NCI-H1092 (cell line): Measurements from ENCODE around the gene PRDM1.

Experiments used
- DNase-seq: peaks from one replicate; lab custom pipeline; 2025; lab: John Stamatoyannopoulos, UW

Gene PRDM1

DNA sequence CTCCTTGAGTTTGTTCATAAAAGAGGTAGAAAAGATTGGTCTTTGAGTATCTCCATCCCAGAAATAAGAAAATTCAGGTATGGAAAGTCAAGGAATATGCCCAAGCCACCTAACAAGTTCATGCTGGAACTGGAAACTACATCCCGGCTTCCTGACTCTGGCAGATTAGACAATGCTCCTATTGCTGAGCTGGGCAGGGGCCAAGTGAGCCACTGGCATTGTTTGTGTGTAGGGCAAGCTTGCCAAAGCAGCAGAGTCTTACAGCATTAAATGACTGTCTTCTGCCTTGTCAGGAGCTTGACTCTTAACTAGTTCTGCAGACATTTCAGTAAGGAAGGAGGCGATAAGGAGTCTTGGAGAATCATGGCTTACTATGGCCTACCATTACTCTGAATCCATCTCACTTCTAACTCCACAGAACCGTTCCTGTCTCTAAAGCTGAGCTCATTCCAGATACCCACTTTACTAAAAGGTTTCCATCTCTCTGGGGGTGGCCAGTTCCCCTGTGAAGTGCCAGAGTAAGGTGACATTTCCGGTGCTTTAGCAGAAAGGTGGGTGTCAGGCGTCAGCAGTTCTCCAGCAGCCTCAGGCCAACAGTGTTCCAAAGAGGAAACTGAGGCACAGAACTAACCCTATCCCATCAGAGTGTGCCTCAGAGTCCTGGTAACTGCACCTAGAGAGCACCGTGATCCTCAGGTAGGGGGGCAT lies 30.1 kb downstream of the PRDM1 start:
- no peak for DNase-seq

DNA sequence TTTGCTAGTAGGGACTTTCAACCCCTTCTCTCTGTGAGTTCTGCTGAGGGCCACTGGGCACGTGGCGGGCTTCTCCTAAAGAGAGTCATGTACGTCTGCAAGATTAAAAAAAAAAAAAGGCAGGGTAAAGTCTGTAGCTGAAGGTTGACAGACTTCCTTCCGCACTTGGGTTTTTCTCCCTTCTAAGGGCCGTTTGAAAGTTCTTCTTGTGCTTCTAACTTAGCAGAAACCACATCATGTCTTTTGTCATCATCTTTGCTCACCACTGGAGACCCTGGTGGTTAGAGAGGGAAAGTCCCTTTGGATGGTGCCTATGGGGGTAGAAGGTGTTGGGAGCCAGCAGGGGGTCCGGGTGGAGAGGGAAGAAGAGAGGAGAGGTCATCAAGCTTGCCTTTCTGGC lies 31.4 kb downstream of the PRDM1 start:
- DNase-seq, result no peak

DNA sequence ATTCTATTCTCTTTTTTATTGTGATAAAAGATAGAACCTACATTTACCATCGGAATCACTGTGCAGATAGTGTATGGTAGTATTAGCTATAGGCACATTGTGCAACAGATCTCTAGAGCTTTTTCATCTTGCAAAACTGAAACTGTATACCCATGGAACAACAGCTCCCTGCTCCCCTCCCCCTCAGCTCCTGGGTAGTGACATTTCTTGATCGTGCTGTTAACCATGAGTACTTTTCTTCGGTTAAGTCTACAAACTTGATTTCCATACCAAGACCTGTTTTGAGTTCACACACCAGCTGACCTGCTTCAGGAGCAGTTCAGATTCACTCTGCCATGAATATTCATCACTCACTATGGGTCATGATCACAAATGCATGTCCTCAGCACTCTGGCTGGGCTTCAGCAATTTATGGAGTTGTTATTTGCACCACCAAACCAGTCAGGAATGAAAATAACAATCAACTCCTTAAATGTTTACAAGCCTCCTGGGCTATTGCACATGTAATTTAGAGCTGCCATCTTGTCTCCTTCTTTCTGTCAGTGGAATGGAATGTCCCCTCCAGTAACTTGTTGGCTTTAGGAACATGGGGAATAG lies 32.8 kb downstream of the PRDM1 start:
- no peak for DNase-seq

DNA sequence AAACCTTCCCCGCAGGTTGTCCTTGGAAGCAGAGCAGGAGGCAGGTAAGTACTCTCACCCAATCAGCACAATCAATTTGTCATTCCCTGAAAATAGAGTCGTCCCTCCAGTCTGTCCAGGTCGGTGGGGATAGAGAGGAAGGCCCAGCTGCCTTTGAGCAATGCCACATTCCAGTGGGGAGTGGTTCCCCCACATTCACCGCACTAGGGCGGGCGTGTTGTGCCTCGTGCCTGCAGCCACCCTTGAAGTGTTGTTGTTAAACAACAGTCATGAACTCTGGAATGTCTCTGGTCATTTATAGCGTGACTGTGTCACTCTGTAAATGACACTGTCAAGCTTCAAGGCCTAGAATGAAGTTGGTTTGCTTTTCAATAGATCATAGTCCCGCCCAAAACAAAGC lies 33.4 kb downstream of the PRDM1 start:
- DNase-seq, result no peak

DNA sequence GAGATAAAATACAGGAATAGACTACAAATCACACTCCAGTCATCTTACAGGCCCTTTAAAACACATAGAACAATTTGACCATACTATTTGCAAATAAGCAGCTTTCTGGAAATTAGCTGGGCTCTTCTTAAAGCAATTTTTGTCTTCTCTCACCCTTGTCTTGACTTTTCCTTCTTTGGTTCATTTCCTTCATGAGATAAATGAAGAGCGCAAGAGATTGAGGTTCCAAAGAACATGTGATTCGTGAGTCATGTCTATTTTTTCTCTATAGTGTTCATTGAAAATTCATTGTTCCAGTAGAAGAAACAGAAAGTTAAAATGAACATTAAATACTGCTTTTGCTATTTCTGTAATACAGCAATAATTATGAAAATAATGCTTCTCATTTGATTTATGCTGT lies 33.9 kb downstream of the PRDM1 start:
- DNase-seq, result no peak

DNA sequence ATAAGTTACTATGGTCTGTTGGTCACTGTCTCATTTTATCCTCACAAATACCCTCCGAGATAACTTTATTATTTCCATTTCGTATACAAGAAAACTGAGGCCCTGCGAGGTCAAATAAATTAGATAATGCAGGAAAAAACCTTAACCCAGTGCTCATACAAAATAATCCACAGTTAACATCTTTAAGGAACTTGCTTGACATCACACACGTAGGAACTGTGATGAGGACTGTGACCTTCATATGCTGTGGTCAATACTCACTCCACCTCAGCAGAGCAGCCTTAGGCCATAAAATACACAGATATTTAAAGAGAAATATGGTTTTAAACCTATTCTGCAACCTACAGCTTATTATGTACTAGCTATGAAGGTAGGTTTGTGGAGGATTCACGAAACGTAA lies 34.3 kb downstream of the PRDM1 start:
- no peak for DNase-seq

DNA sequence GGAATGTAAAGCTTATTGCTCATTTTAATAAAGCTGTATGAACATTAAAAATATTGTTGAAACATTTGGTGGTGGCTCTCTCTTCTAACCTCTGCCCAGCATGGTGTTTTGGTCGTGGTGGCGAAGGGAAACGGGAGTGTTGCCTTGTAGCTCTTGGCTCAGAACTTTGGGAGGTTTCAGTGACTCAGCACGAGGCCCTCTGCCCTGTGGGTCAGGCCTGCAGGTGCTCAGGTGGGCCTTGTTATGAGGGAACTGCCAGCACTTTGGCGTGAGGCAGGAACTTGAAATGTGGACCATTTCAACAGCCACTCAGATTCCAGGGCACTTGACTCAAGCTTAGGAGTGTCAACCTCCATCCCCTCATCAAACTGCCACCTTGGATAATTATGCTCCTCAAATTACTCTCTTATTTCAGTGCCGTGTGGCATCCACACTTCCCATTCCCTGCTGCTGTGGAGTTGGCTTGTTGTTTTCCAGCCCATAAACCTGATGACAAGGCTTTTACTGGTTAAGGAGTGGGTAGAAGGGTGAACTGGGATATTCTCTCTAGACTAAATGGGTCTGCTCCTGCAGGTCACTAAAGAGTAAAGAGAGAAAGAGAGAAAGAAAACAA lies 36.3 kb downstream of the PRDM1 start:
- no peak for DNase-seq

DNA sequence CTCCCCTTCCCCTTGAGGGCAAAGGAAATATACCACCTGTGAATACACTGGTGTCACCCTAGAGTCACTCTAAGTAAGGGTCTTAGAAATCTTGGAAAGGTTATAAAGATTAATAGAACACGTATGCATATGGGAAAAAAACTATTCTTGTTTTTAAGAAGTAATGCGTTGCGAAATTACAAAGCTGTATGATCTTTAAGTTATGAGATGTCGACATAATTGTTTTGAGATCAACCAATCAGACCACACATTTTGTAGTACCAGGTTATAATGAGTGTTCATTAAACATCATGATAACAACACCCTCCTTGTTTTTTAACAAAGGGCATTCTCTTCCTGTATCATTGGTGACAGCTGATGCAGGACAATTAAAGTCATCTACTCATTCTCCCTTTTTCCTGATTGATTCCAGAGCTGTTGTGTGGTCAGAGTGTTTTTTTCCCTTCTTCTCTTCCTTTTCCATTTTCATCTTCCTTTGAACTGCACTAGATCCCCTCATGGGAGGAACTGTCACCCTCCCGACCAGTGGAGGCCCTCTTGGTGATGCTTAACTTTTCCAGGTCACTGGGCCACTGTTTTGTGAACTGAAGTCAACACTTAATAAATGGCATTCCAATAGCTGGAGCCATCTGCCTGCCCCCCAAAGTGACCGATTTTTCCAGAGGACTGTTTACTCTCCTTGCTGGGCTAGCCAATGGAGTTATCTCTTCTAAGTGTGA lies 37.0 kb downstream of the PRDM1 start:
- no peak for DNase-seq

DNA sequence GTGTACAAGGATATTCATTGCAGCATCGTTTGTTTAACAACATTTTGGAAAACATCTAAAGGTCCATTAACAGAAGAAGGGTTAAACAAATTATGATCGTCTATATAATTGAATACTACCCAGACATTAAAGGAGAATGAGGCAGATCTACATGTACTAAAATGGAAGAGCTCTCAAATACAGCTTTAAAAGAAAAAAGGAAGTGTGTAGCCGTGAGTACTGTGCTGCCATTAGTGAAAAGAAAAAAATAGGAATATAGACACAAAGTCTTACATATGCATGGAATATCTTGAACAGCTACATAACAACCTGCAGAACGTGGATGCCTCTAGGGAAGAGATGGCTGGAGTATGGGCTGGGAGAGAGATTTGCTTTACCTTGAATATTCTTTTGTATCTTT lies 37.9 kb downstream of the PRDM1 start:
- no peak for DNase-seq

DNA sequence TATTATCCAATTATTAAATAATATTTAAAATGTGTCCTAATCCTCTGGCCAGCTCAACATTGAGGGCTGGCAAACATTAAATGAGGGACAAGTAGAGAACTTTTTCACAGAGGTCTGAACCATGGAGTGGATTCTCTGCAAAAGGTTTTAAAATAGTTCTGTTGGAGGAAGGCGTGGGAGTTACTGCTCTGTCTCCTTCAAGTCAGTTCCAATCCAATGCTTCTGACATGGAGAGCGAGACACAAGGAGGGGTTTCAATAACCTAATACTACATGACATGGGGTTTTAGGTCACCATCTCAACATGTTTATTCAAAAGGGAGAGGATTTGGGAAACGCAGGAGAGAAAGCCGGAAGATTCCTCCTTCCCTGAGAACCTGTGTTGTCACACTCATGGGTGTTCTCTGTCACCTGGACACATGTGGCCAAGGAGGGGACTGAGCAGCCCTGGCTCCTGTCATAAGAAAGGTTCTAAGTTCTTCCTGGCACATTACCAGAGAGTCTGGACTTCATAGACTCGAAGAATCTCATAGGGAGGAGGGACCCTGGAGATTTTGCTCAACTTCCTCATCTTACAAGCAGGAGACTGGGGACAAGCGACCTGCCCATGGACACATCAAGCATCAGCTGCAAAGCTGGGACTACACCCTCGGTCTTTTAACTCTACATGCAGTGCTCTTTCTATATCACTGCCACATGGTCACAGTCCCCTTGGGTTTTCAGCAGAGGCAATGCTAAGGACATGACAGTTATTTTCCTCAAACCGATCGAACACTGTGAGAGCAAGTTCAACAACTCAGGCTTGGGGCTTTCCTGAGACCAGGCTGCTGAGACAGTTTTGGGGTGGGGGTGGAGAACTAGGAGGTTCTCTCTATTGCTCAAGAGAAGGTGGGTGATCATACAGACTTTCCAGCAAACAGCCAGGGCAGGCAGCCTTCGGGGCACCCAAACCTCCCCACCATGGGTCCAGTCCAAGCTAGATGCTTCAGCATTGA lies 38.6 kb downstream of the PRDM1 start:
- no peak for DNase-seq

DNA sequence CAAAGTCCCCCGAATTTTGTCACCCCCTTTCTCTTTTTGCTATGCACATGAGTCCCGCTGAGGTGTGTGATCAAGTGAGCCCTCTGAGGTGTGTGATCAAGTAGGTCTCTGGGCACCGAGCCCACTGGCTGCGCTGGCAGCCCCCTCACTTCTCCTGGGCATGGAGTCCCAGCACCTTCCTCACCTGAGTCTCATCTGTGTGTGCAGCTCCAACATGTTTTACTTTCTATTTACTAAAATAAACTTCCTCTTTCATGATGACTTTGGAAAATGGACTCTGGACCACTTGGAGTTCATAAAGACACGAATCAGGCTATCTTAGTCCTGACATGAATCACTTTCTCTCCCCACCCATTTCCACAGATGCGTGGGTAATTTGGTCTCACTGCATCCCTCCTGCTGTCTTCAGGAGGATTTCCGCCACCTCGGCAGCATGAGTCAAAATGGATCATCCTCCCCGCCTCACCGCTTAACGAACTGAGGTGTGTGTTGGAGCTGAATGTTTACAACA lies 39.8 kb downstream of the PRDM1 start:
- no peak for DNase-seq

DNA sequence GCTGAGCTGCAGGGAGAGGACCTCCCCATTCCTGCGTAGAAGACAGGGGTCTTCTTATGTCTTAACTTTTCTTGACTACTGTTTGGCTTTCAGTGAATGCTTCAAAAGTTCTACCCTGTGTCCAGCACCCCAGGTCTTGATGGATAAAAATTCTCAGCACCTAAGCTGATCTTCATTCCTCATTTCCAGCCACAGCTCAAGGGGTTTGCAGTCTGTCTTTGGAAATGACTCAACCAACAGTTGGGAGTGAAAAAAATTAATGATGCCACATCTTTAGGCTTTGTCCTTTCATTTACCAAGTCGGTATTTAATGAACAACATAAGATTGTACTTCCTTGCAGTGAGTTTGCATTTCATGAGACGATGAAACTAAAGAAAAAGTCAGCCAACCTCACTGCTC lies 40.3 kb downstream of the PRDM1 start:
- no peak for DNase-seq

DNA sequence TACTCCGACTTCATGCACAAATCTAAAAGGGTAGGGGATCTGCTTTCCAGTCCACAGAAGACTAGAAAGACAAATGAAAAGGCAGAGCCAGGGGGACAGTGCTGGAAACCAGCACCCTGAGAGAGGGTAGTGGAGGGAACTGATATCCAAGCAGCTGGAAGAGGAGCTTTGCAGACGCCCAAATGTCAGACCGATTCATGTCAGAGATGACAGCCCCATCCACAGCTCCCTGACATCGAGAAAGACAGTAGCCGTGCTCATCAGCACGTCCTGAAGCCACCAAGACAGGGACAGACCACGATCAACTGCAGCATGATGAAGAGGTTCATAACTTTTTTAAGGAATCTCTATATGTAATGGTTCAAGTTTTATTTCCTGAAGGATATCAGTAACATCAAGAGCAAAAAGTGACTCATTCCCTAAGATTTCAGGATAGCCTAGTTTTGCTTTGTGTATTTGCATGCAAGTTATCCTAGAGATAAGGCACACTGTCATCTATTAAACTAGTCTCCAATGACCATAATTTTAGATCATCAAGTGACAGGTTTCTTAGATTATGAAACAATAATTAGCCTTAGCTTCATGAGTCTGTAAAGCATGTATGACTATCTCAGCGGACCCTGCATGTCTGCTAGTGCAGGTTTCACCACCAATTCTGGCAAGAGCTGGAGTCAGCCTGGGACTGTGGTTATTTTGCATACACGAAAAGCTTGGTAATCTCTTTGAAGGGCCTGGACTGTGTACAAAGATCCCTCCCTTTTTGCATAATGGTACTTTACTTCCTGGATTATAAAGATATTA lies 43.0 kb downstream of the PRDM1 start:
- no peak for DNase-seq

DNA sequence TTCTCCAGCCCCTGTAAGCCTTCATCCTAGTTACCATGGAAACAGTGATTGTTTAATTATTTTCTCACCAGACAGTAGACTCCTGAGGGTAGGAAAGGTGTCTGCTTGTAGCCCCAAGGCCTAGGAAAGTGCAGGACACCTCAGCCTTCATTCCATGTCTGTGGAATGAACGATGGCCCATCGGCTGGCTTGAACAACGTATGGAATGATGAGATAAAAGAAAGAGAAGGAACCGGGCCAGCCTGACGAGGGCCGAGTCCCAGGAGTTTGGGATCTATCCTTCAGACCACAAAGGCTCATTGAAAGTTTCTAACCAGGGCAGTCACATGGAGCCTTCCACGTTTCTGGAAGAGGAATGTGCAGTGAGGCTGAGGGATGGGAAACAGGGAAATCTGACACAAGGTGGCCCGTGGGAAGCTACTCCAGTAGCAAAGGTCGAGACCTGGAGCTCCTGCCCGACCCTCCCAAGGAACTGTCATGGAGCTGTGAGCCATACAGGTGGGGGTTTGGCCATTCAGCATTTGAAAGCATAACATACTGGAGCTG lies 46.1 kb downstream of the PRDM1 start:
- no peak for DNase-seq

DNA sequence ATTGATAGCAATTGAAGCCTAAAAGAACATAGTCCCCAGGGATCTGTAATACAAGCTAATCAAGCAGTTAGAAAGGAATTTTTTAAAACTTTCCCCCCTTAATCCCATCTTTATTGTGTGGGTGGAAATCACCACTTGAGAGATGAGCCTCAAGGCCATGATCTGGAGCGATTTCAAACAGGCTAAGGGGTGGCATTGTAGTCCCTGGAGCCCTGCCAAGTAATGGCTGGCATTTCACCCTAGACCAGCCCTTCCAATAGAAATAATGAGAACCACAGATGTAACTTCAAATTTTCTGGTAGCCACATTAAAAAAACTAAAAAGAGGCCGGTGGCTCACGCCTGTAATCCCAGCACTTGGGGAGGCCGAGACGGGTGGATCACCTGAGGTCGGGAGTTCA lies 46.9 kb downstream of the PRDM1 start:
- no peak for DNase-seq

DNA sequence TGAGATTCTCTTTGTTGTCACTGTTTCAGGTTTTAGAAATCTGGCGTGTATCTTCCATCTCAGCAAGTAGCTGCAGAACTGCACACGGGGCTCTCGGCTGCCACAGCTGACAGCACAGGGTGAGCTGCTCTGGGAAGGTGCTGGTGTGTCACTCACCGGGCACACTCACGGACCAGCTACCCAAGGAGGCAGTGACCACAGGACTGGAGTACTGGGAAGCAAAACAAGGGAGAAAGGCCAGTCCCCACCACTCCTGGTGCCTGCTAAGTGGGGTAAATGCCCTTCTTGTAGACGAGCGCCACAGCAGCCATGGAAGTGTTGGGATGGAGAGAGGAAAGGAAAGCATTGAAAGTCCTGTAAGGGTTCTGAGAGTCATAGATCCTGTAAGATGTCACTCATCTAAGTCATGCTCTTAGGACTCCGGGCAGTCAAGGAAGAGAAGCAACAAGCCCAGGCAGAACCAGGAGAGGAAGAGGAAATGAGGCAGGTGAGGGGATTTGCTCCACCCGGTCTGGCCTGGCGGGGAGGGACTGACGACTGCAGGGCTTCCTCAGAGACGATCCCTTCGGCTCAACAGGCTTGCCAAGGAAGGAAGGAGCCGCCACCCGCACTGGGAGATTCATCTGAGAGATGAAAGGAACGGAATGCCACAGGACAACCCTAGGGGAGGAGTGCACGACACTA lies 48.1 kb downstream of the PRDM1 start:
- no peak for DNase-seq

DNA sequence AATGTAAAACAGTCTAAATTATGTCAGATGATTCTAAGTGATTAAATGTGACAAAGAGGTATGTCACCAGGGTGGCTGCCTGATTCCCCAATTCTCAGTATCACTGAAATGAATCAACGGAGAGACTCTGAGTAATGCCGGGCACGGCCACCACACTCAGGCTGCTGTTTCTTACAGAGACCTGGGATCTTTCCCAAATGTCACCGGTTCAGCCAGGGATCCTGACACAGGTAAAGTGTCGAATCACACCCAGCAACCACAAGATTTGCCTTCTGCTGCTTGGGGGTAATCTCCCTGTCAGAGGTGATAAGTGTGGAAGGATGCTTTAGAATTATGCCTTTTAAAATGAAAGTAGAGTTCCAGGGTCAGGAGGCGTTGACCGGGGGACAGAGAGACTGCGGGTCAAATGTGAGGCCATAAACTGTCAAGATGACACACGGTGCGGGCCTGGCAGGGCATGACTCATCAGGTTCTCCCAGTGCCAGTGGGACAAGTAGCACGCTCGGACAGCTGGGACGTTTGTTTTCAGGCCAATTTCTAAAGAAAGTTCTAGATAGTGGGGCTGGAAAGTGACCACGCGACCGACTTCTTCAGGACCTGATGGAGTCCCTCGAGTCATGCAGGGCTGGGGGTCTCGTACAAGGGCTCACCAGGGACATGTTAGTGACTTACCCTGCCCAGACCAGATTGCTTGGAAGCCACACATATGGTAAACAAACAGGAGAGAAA lies 48.9 kb downstream of the PRDM1 start:
- DNase-seq, result no peak

DNA sequence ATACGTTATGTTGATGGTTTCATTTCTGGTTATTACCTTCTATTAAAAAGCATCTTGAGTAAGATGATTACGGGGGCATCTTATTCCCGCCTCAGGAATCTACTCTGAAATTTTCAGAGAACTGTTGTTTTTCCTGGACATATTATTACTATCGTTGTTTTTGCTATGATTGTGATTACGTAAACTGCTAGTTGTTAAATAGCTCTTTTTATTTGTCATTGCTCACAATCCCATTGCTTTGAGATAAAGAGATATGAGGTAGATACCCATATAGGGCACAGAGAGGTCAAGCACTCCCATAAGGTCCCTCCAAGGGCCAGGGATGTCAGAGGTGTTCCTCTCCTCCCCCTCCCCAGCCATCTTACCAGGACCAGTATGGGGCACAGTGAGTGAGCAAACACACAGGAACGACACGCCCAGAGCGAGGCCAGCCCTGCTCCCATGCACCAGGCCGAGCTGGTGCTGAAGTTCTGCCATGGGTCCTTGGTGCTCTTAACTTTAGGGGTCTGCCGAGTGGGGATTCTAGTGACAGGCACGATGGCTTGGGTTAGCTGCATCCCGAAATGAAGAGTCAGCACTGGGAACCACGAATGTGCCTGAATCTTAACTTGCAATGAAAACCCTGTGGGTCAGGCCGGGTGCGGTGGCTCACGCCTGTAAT lies 49.9 kb downstream of the PRDM1 start:
- DNase-seq, result no peak

DNA sequence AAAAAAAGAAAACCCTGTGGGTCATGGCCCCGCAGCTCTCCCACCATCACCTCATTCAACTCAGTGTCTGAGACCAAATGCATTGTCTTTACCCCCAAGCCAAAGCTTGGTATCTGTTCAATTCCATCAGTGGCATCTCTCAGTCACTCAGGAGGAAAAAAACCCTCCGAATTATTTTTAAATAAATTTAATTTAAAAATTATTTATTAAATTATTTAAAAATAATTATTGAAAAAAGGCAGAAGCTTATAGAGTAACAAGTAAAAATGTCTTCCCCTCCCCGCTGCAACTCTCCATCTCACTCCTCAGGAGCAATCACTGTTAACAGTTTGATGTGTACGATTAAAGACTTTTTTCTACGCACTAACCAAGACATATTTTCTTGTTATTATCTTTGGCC lies 50.7 kb downstream of the PRDM1 start:
- DNase-seq, result no peak
